HK-2 (cell line): ENCODE measurements around the gene MAPK8IP3.

Experiments
- DNase-seq: peaks from one replicate; pipeline ENCODE4 v3.0.0-alpha.2; 2018; ENCODE audit not compliant: unreplicated experiment

The MAPK8IP3 gene

DNA sequence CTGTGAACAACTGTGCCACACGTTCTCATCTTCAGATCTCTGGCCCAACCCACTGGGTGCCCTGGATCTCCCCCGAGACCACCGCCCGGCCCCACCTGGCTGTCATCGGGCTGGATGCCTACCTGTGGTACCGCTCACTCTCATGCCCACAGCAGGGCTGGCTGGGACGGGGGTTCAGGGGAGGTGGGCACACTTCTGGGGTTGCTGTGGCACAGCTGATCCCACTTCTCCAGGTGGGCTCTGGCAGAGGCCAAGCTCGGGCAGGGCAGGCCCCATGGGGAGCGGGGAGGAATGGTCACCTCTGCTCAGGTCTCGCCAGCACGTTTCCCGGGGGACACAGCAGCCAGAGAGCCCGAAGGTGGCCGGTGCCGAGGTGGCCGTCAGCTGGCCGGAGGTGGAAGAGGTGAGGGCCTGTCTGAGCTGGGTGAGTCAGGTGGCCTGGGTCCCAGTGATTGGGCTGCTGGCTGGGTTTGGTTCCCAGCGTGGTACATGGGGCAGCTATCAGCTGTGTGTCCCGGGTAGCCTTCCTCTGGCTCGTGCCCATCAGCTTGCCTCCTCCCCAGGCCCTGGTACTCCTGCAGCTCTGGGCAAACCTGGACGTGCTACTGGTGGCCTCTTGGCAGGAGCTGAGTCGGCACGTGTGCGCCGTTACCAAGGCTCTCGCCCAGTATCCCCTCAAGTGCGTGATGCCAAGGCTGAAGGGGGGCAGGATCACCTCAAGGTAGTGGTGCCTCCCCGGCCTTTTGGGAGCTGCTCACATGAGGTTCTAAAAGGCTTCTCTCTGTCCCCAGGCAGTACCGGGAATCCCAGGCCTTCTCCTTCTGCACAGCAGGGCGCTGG is 69.2 kb downstream of the MAPK8IP3 start:
- DNase-seq, result no peak

DNA sequence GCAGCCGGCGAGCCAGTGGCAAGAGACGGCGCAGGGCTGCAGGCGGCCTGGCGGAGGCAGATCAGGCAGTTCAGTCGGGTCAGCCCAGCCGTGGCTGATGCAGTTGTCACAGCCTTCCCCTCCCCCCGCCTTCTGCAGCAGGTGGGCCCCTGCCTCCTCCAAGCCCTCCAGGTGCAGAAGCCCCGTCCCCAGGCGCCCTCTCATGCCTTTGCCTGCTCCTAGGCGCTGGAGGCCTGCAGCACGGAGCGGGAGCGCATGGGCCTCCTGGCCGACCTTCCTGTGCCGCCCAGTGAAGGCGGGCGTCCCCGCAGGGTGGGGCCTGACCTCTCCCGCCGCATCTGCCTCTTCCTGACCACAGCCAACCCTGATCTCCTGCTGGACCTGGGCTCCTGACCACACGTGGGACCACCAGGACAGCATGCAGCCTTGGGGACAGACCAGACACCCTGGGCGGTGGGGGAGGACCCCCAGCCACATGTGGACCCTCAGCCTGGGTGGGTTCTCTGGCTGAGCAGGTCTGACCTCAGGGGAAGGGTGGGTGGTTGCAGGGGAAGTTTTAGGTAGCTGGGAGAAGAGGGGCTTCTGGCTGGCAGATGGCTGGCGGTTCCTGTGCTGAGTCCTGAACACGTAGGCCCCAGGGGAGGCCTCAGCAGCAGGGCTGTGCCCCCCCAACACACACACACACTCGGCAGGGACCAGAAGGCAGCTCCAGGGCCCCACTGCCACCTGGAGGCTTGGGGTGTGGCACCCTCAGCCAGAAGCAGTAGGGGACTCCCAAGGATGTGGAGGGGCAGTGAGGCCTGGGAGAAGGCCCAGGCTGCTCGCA is 70.1 kb downstream of the MAPK8IP3 start:
- DNase-seq, result no peak

DNA sequence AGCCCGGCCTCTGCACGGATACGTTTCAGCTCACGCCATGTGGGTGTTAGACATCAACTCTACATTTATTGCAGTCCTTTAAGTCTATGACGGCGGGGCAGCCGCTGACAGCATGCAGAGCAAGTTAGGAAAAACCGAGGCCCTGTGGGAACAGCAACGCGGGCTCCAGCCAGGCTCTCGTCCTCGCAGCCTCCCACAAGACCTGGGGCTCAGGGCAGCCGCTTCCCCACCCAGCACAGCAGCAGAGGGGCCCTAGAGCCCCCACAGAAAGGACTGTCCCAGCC is 70.6 kb downstream of the MAPK8IP3 start:
- no peak for DNase-seq

DNA sequence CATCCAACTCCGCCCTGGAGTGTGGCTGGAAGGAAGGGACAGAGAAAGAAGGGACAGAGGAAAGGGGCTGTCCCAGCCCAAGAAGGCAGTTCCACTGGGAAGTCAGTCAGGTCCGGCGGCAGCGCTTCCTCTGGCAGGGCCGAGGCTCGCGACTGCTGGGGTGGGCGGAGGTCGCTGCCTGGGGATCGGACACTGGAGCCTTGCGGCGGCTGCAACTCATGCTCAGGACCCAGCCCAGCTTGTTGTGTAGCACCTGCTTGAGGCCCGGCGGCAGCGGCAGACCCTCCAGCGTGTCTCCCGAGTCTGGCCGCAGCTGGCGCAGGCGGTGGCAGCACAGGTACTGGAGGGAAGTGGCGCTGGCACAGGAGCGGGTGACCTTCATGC is 71.0 kb downstream of the MAPK8IP3 start:
- no peak for DNase-seq

DNA sequence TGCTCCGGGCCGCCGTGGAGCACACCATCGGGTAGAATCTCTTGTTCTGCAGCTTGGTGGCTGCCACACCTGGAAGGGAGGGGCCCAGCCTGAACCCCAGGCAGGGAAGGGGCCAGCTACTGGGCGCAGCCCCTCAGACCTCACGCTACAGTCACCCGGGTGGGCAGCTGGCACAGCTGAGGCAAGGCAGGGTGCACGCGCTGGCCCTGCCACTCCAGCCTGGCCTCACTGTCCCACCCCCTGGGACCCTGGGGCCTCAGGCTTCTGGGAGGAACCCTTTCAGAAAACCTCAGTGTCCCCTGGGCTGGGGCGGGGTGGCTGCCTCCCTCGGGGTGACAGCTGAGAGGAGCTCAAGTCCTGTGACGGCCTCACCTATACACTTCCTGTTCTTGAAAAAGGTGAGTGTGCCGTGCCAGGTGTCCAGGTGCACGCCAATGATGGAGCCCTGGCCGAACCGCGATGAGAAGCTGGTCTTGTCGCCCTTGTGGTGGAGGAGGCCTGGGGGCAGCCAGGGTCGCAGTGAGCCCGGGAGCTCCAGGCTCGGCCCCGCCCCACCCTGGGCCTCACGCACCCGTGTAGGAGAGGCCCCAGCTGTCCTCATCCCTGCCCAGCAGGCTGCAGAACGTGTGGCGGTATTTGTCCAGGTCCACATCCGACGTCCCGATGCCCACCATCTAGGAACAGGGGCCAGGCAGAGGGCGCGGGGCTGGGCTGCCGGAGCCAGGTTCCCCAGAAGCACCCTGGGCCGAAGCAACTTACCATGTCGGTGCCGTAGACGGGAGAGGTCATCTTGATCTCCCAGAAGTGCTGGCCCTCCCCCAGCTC is 71.6 kb downstream of the MAPK8IP3 start:
- DNase-seq, result no peak

DNA sequence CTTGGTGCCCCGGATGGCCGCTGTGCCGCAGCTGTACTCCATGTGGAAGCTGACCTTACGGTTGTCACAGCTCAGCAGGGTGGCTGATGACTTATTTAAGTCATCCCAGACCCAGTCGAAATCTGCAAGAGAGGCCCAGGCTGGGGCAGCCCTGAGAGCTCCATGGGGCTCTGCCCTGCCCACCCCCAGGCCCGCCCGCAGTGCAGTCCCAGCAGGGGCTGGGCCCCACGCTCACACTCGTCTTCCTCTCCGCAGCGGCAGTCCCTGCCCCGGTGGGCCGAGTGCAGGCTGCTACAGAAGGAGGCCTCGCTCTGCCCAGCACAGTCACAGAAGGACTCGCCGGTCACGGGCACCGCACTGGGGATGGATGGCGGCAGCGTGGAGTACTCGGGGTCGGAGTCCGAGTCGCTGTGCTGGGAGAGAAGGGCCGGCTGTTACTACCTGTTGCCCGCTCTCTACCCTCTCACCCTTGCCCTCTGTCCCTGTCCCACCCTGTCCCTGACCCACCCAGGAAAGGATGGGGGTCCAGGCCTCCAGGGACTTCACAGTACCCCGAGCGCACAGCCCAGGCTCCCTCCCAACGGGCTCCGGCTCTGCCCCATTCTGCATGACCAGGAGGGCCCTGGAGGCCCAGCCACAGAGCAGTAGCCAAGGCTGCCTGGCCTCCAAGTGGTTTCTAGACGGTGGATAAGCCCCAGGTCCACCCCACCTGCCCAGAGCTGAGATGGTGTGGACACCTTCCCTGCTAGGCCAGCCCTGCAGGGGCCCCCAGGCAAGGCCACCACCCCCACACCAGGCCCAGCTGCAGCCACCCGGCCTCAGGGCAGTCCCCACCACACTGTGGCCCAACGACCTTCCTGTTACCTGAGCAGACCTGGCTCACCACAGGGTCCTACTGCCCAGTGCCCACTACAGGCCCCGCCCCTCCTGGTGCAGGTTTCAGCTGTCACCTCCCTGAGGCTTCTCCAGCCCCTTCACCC is 72.5 kb downstream of the MAPK8IP3 start:
- no peak for DNase-seq

DNA sequence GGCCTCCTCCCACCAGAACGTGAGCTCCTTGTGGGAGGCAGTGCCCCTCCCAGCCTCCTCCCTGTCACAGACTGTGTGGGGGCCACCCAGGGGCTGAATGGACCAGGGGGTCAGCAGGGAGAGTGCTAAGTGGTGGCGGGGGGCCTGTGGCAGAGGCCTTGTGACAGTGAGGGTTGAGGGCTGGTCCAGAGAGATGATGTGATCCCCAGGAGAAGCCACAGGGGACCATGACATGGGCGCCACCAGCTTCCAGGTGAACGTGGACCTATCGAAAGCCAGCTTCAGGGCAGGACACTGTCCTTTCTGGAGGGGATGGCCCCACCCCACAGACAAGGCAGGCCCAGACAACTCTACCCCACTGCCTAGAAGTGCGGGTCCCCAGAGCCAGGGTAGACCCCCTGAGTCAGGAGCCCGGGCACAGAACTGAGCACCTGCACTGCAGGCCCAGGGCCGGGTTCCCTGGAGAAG is 73.3 kb downstream of the MAPK8IP3 start:
- no peak for DNase-seq

DNA sequence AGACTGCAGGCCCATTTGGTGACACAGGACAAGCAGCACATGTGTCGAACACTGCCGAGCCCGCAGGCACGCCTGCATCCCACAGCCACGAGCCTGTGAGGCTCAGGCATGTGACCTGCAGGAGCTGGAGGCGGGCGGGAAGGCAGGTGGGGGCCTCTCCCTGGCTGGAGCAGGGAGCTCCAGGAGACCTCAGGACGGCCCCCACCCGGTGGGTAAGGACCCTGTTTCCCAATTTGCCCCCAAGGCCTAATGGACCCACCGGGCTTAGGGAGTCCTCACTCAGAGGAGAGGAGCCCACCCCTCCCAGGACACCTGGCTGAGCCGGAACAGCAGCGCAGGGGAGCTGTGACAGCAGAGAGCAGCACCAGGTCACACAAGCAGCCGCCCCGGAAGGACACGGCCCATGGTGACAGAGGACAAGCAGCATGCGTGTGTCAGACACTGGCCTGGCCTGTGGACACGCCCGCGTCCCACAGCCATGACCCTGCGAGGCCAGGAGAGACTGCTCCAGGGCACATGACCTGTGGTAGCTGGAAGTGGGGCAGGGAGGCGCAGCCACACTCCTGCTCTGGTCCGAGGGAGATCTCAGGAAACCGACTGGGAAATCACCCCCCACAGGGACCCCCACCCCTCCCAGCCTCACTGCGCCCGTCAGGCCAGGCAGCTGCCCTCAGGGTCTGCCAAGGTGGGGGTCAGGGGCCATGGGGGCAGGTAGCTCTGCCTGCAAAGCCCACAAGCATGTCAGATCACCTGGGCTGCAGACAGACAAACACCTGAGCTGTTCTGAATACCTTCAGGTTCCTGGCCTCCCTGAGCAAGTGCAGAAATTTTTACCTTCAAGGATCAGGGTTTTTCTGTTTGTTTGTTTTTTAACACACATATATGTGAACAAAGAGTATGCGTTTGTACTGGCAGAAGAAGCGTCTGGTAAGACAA is 74.0 kb downstream of the MAPK8IP3 start:
- DNase-seq, result no peak

DNA sequence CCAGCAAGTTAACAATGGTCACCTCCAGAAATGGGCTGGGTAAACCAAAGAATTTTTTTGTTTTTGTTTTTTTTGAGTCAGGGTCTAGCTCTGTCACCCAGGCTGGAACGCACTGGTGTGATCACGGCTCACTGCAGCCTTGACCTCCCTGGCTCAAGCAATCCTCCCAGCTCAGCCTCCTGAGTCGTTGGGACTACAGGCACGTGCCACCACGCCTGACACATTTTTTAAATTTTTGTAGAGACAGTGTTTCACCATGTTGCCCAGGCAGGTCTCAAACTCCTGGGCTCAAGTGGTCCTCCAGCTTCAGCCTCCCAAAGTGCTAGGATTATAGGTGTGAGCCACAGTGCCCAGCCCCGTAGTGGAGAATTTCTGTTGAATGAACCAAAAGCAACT is 74.7 kb downstream of the MAPK8IP3 start:
- no peak for DNase-seq

DNA sequence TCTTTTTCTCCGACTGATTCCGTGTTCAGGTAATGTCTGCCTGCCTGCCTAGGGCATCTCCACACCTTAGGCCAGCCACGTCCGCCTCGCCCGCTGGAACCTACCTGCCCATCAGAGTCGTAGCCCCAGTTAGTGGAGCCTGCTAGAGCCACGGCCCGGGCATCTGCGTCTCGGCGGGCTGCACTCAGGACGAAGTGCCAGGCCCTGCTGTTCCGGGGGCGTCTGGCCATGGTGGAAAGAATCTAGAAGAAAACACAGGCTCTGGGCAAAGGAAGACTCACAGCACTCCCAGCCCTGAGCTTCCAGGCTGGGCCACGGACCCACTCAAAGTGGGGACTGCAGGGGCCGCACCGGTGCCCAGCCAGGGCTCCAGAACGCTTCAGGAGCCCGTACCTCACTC is 75.3 kb downstream of the MAPK8IP3 start:
- DNase-seq, result no peak

DNA sequence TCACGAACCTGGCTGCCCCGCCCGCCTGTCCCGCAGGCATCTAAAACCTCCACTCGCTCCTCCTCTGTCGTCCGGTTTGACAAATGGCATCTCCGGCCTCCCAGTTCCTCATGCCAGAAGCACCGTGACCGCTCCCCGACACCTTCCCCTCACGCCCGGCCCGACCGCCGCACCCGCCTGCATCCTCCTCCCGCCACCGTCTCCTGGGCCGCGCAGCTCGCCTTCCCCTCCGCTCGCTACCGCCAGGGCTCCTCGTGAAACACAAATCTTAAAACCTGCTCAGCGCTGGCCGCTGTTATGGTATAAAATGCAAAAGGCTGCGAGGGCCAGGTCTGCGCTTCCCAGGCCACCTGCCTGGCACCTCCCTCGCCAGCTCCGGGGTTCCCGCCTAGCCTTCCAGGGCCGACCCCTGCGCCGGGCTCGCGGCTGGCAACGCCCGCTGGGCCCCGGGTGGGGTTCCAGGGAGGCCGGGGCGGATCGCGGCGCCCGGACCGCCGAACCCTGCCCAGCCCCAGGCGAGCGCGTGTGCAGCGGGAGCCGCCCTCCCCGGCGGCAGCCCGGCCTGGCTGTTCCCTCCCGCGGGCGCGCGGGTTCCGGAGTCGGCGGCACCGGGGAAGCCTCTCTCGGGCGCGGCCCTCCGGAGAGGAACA is 75.9 kb downstream of the MAPK8IP3 start:
- peak; percentile 49 for DNase-seq

DNA sequence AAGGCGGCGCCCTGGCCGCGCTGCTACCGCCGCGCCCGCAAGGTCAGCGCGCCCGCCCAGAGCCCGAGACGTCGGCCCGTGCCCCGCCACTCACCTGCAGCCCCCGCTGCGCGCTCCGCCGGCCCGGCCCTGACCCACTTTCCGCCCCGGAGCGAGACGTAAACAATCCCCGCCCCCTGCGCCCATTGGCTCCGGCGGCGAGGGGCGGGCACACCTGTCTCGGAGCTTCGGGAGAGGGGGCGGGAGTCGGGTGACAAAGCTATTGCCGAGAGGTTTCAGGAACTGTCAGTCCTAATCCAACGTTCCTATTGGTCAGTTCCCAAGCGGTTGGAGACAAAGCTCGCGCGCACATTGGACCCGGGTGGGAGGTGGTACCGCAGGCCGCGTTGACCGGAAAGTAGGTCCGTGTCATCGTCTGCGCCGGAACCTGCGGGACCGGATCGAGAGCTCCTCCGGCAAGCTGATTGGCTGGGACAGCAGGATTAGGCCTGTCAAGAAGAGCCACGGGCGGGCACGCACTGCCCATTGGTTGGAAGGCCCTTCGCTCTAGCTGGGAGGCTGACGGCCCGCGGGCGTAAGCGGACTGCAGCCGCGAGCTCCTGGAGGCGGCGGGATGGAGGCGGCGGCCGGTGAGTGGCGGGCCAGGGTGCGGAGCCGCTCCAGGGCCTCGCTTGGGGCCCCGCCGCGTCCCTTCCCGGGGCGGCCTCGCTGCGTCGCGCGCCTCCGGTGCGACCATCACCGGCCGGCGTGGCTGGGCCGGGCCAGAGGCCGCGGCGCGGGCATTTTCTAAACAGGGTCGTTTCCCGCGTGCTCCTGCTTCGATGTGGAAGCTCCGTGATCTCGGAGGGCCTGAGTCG is 76.6 kb downstream of the MAPK8IP3 start, which contains the start of the genes NUBP2 and SPSB3:
Gene NUBP2 (plus strand): TSS at position 553 of the 857 bp plus-strand sequence. CDS start 61 bp downstream, at position 614.
Gene SPSB3 (minus strand): TSS at position 164 of the 857 bp plus-strand sequence. CDS start 1,088 bp downstream, outside the sequence.
- DNase-seq, result peak; percentile 98

DNA sequence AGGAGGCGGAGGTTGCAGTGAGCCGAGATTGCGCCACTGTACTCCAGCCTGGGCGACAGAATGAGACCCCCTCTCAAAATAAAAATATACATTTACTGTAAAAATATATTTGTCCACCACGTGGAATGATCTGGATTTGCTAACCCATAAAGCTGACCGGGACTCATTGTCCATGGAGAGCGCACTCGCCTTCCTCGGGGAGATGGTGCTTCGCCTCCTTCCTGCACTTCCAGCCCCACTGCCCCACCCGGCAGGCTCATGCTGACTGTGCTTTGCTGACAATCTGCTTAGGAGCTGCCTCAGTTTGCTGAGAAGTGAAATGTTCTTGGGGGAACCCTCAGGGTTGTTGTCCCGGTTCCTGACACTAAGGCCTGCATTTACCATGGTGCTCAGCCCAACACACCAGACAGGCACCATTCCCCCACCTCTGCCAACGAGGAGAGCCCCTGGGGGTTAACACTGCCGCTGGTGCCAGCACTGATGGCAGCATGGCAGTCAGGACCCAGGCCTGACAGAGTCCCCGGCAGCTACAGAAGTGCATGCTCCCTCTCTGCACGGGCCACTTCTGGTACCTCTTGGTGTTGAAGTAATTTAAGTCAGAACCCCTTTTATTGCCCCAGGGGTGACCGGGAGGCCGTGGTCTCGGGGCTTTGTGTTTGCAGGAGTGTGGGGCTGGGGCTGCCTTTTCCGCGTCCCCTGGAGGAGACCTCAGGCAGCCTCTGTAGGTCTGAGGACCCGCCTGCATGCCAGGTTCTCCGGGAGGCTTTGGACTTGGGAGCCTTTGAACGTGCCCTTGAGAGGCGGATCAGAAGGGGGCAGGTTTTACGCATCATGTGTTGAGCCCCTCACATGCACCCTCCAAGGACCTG is 79.2 kb downstream of the MAPK8IP3 start:
- DNase-seq, result no peak

DNA sequence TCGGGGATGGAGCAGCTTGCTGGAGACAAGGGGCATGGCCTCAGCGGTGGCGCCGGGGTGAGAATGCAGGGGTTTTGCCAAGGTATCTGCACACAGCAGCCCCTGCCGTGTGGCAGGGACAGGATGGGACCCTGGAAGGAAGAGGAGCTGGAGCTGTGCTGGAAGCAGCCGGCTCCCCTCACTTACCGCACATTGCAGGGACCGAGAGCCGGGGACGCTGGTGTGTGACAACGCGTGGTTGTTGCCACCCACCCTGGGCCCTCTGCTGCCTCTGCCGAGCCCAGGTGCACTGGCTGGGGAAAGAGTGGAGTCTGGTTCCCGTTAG is 79.8 kb downstream of the MAPK8IP3 start:
- DNase-seq, result no peak

DNA sequence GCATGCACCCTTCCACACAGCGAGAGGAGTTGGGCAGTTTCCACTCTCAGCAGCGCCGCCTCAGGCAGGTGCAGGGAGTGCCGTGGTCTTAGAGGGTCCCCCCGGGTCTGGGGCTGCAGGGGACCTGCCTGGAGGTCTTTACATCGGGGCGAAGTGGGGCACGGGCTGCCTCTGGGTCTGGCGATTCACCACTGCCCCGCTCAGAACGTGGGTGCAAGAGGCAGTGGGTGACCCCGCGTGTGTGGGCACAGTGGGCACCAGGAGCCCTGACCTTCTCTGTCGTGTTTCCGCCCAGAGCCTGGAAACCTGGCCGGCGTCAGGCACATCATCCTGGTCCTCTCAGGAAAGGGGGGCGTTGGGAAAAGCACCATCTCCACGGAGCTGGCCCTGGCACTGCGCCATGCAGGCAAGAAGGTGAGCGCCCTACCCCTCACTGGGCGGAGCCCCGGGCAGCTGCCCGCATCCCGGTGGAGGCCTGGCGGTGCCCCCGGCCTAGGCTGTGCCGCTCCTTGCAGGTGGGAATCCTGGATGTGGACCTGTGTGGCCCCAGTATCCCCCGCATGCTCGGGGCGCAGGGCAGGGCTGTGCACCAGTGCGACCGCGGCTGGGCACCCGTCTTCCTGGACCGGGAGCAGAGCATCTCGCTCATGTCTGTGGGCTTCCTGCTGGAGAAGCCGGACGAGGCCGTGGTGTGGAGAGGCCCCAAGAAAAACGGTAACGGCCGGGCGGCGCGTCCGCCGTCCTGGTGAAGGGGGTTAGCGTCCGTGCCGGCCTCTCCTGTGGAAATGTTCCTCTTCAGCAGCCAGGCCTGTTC is 80.5 kb downstream of the MAPK8IP3 start:
- no peak for DNase-seq

DNA sequence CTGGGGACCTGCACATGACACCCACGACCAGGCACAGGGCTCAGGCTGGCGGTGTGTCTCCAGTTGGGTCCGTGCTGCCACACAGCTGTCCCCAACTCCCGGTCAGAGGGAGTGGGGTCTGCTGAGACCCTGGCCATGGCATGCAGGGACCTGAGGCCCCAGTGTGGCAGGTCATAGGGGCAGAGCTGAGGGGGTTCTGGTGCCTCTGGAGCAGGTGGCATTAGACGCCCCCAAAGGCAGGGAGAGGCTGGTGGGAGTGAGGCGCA is 81.0 kb downstream of the MAPK8IP3 start:
- no peak for DNase-seq
